ENCODE results near the gene SET.
"Not testable (repeated sequence)": the region's sequence is repeated elsewhere in the genome, so short reads cannot be mapped to it uniquely, and the experiment has no call there.

The SET gene

DNA sequence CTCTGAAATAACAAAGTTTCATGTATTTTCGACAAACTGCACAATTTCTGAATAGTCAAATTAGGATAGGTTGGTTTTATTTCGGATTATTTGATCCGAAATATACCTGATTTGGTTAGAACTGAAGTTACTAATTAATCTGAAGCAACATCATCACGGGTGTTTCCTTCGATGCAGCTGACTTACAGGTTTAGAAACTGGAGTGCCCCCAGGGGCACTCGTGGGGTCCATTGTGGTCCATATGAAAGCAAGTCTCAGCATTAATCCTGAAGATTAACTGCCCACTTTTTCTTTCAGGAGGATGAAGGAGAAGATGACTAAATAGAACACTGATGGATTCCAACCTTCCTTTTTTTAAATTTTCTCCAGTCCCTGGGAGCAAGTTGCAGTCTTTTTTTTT is 5.3 kb downstream of the SET start:
- Histone ChIP-seq H3K4me3 (ENCODE audit: low read depth, low read length) (no peak overlapping the region), H3K27me3 (no peaks in the 10 kb centered on the region), H3K9me3 (no peaks in the 10 kb centered on the region), H3K4me1 (0 out of 2 replicates have a peak, but pooled peaks cover 3% of the 10 kb centered on the region), H3K36me3 (peaks cover 65% of the 10 kb centered on the region)
- TF ChIP-seq, protein P1, sequence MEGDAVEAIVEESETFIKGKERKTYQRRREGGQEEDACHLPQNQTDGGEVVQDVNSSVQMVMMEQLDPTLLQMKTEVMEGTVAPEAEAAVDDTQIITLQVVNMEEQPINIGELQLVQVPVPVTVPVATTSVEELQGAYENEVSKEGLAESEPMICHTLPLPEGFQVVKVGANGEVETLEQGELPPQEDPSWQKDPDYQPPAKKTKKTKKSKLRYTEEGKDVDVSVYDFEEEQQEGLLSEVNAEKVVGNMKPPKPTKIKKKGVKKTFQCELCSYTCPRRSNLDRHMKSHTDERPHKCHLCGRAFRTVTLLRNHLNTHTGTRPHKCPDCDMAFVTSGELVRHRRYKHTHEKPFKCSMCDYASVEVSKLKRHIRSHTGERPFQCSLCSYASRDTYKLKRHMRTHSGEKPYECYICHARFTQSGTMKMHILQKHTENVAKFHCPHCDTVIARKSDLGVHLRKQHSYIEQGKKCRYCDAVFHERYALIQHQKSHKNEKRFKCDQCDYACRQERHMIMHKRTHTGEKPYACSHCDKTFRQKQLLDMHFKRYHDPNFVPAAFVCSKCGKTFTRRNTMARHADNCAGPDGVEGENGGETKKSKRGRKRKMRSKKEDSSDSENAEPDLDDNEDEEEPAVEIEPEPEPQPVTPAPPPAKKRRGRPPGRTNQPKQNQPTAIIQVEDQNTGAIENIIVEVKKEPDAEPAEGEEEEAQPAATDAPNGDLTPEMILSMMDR (IDR thresholded peaks at IDR 0.05; ENCODE audit: low read depth, low read length), result no peak
- no peak for DNase-seq

DNA sequence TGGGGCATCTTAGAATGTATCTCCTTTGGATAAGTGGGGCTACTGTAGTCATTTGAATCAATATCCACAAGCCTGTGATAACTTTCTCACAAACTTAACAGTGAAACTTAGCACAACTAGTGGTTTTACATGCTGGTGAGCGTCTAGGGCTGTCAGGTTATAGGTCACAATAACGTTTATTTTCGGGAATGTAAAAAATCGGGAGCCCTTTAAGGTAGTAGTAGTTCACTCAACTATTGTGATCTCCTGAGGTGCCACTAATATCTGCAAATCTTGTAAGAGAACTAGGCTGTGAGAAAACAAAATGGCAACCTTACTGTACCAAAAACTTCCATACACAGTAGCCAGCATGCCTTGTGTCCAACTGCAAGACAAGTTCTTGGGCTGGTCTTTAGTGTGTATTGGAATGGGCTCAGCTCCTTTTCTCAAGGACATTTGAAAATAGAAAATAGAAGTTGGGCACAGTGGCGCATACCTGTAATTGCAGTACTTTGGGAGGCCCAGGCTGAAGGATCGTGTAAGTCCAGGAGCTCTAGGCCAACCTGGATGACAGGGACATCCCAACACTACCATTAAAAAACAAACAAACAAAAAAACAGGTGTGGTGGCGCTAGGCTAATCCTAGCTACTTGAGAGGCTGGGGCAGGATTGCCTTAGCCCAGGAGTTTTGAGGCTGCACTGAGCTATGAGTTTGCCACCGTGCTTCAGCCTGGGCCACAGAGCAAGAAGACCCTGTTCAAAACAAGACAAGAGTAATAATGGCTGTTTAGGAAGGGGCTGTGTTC is 8.1 kb downstream of the SET start:
- Histone ChIP-seq H3K36me3 (peaks cover 43% of the 10 kb centered on the region), H3K9me3 (no peaks in the 10 kb centered on the region), H3K4me3 (ENCODE audit: low read depth, low read length) (no peak overlapping the region), H3K4me1 (no peaks in the 10 kb centered on the region), H3K27me3 (no peaks in the 10 kb centered on the region)
- DNase-seq, result no peak
- TF ChIP-seq, protein P1 (IDR thresholded peaks at IDR 0.05; ENCODE audit: low read depth, low read length), result no peak

DNA sequence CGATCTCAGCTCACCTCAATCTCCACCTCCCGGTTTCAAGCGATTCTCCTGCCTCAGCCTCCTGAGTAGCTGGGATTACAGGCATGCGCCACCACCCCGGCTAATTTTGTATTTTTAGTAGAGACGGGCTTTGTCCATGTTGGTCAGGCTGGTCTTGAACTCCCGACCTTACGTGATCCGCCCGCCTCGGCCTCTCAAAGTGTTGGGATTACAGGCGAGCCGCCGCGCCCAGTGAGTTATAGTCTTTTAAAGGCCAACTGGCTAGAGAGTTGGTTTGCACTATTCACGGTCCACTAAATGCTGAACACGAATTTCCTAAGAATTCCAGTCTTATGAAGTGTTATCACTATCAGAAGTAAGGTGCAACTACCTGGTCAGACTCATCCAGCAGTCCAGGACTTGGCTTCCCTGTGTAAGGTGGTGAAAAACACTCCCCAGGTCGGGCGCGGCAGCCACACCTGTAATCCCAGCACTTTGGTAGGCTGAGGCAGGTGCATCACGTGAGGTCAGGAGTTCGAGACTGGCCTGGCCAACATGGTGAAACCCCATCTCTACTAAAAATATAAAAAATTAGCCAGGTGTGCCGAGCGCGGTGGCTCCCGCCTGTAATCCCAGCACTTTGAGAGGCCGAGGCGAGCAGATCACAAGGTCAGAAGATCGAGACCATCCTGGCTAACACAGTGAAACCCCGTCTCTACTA is 10.2 kb downstream of the SET start:
- not testable (repeated sequence) for H3K27me3 ChIP-seq; H3K4me3 ChIP-seq (ENCODE audit: low read depth, low read length); H3K4me1 ChIP-seq; H3K9me3 ChIP-seq; DNase-seq
- peaks cover 22% of the 10 kb centered on the region for H3K36me3 ChIP-seq

DNA sequence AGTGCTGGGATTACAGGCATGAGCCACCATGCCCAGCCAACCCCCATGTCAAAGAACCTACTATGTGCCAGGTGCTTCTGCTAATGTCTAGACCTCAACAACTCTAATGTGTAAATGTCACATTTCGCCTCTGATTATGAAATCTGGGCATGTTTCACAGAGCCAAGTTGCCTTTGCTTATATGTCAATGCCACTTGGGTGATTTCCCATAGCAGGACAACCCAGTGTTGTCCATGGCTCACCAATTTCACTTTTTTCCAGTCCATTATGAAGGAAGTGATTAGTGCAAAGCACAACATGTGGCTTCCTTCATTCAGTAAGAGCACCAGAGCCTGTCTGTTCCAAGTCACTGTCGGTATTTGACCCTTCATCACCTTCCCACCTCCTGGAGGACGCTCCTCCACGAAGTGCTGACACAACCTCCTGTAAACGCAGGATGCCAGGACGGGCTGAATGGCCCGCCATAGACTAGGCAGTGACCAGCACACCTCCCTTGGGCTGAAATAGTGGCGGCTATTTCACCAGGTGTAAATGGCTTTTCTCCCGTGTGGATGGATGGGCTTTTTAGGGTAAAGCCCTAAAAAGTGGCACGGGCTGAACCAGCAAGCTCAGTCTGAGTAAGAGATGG is 12.3 kb downstream of the SET start:
- peaks cover 10% of the 10 kb centered on the region for H3K36me3 ChIP-seq
- no peaks in the 10 kb centered on the region for H3K4me1 ChIP-seq
- no peaks in the 10 kb centered on the region for H3K9me3 ChIP-seq
- TF ChIP-seq, protein P1 (IDR thresholded peaks at IDR 0.05; ENCODE audit: low read depth, low read length), result no peak
- no peak for DNase-seq
- H3K27me3 ChIP-seq, result no peaks in the 10 kb centered on the region
- H3K4me3 ChIP-seq (ENCODE audit: low read depth, low read length), result no peak overlapping the region

DNA sequence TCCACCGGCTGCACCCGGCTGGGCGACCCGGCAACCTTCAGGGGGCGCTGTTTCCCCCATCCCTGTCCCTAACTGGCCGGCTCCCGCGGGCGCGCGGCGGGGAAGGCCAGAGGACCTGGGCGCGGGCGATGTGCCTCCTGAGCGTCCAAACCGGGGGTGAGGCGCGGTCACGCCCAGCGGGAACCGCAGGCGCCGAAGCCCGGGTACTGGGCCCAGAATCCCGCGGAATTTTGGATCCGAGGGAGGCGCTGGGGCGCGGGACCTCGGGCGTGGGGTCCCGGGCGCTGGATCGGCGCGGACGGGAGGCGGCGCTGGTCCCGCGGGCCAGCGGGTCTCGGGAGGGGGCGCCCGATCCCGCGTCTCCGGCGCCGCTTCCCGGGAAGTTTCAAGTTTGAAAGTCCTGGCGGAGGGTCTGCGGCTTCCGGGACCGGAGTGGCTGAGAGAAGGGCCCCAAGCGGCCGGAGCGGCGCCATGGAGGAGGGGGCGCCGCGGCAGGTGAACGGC is 13.5 kb downstream of the SET start, which contains the start of gene PKN3:
Gene PKN3, plus strand, starts transcription at position 59 of the 504 bp plus-strand sequence. Its CDS starts 413 bp downstream, at position 472.
- H3K9me3 ChIP-seq, result no peaks in the 10 kb centered on the region
- DNase-seq, result peak; percentile 97
- H3K36me3 ChIP-seq, result peaks cover 14% of the 10 kb centered on the region
- peak within 1 kb of the TSS; percentile 78 for H3K4me3 ChIP-seq (ENCODE audit: low read depth, low read length)
- H3K4me1 ChIP-seq, result no peaks in the 10 kb centered on the region
- H3K27me3 ChIP-seq, result no peaks in the 10 kb centered on the region
- TF ChIP-seq, protein P1 (IDR thresholded peaks at IDR 0.05; ENCODE audit: low read depth, low read length), result peak; percentile 75

DNA sequence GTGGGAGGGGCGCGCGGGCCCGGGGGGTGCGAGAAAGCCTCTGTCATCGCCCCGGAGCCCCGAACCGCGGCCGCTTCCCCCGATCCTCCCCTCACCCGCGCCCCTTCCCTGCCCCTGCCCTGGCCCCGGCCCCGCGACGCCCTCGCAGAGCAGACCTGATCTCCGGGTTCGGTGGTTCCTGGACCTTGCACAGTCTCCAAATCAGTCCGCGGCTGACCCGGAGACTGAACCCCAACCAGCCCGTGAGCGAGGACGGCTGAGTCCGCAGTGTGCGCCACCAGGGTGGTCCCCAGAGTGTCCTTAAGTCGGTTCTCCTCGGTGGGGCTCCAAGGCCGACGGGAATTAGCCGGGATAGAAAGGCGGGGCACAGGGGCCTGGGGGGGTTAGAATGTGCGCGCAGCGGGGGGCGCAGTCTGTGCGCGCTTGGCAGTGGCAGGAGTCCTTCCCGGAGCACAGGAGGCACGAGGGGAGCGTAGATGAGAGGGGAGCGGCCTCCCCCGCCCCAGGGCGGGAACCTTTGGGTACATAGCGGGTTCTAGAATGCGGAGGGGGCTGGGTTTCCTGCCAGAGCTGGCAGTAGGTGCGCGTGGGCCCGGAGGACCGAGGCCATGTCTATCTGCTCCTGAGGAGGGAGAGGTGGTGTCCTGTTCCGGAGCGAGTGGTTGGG is 14.1 kb downstream of the SET start:
- peaks cover 16% of the 10 kb centered on the region for H3K36me3 ChIP-seq
- peak overlapping the region; percentile 78 for H3K4me3 ChIP-seq (ENCODE audit: low read depth, low read length)
- no peaks in the 10 kb centered on the region for H3K4me1 ChIP-seq
- no peaks in the 10 kb centered on the region for H3K9me3 ChIP-seq
- H3K27me3 ChIP-seq, result no peaks in the 10 kb centered on the region
- DNase-seq, result peak; percentile 47
- TF ChIP-seq, protein P1 (IDR thresholded peaks at IDR 0.05; ENCODE audit: low read depth, low read length), result no peak
